Measurements from ENCODE around the gene KIR2DL1.
"Not testable (repeated sequence)": the region's sequence is repeated elsewhere in the genome, so short reads cannot be mapped to it uniquely, and the experiment has no call there.

GRCh38 chr19:54744080-54744479, 25.5 kb upstream of the KIR2DL1 start:
- not testable (repeated sequence) for TF ChIP-seq CTCF (IDR thresholded peaks at IDR 0.05; ENCODE audit: insufficient read depth, low read length); REST (IDR thresholded peaks at IDR 0.05; ENCODE audit: insufficient replicate concordance, low read depth); POLR2AphosphoS5 (IDR thresholded peaks at IDR 0.05; ENCODE audit: low read depth); GABPA (IDR thresholded peaks at IDR 0.05; ENCODE audit: low read depth); SPI1 (IDR thresholded peaks at IDR 0.05; ENCODE audit: borderline replicate concordance, low read depth)
